Erythroblast (primary cell): ENCODE measurements around the gene SCYL1.

Source experiments
- GATA1 ChIP-seq: IDR thresholded peaks from 2 replicates; pipeline ENCODE4 v1.6.1; 2011; ENCODE audit warnings: low read depth, mild to moderate bottlenecking, control low read depth, low read length, moderate library complexity
- POLR2A ChIP-seq: IDR thresholded peaks from 2 replicates; pipeline ENCODE4 v1.6.1; 2011; ENCODE audit warnings: mild to moderate bottlenecking, low read length

DNA sequence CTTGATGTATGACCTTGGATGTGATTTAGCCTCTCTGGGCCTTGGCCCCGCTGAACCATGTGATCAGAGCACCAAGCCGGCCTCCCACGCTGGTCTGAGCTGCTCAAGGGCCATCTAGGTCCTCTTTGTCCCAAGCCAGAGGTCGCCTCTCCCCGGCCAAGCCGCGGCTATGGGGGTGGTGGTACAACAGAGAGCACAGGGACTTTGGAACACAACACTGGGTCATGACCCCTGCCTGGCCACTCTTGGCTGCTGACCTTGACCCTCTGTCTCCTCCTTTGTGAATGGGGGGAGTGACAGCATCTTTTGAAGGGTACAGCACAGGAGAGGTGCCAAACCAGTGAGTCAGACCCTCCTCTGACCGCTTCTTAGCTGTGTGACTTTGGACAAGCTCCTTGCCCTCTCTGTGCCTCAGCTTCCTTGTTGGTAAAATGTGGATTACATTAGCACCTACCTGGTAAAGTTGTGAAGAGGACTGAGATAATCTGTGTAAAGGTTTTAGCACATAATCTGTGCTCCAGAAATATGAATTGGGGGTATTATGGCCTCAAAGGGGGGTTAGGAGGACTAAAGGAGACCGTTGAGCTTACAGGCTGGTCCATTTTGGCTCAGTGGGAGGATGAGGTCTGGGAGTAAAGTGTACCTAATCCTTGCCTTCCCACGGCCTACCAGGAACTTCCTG lies 4.7 kb downstream of the SCYL1 start:
- TF ChIP-seq POLR2A (no peak), GATA1 (no peak)
